Coronary artery (tissue), 2 donors: Measurements from ENCODE around the gene PXDN.
"Not testable (repeated sequence)": the region's sequence is repeated elsewhere in the genome, so short reads cannot be mapped to it uniquely, and the experiment has no call there.

Experiments
- DNase-seq: peaks from one replicate; pipeline ENCODE4 v3.0.0-alpha.2; 2017; ENCODE audit warnings: low spot score
- H3K27ac ChIP-seq, 2 donors: fragments of 200-600 bp; sonication (generic); one replicate each; pipeline ENCODE4 v1.5.1; 2016 to 2019
- H3K4me3 ChIP-seq: fragments of 200-600 bp; sonication (generic); 2 replicates; pipeline ENCODE4 v1.5.1; 2016; ENCODE audit warnings: mild to moderate bottlenecking, moderate library complexity
- CTCF ChIP-seq: fragments of 200-600 bp; sonication (generic); IDR thresholded peaks from one replicate; pipeline ENCODE4 v1.5.1; 2019; ENCODE audit warnings: antibody characterized with exemption

The PXDN gene

GRCh38 chr2:1626271-1626681 is 118.0 kb downstream of the PXDN start:
- Histone ChIP-seq H3K4me3 (no peak overlapping the region), H3K27ac (no peak overlapping the region)
- TF ChIP-seq CTCF, result no peak
- peak; percentile 50 for DNase-seq

DNA sequence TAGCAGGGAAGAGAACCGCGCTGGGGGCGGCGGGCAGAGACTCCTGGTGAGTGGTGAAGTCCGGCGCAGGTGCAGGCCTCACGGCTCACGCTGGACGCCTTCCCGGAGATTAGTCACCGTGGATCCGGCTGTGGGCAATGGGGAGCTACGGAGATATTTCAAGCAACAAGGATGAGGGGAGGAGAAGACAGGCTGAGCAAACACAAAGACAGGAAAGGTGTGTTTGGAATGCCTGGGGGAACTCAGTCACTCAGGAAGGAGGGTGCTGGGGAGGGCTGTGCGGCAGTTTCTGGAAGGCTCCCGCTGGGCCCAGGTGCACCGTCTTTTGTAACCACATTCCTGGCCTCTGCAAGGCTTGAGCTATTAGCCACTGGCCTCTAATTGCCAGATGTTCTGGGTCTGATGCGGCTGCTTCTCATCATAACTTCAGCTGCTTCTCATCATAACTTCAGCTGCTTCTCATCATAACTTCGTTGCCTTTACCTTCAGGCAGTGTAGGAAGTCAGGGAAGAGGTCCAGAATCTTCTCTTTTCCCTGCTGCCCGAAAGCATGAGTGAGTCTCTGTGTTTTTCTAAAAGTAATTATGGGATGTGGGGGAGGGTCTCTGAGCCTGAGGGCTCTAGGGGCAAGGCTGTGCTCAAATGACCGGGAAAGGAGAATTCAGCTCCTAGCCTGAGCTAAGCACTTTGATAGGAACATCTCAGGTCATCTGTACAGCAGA is 118.9 kb downstream of the PXDN start:
- Histone ChIP-seq H3K4me3 (no peak overlapping the region), H3K27ac (no peak overlapping the region)
- TF ChIP-seq CTCF, result no peak
- DNase-seq, result peak; percentile 71

GRCh38 chr2:1623906-1624445 is 120.3 kb downstream of the PXDN start:
- Histone ChIP-seq H3K4me3 (no peak overlapping the region), H3K27ac (no peak overlapping the region)
- TF ChIP-seq CTCF, result no peak
- DNase-seq, result peak; percentile 43

GRCh38 chr2:1622521-1623200 is 121.7 kb downstream of the PXDN start:
- DNase-seq, result peak; percentile 53
- no peak overlapping the region for H3K27ac ChIP-seq
- no peak overlapping the region for H3K4me3 ChIP-seq
- TF ChIP-seq CTCF, result no peak

GRCh38 chr2:1621976-1622375 is 122.3 kb downstream of the PXDN start:
- not testable (repeated sequence) for H3K27ac ChIP-seq, DNase-seq, H3K4me3 ChIP-seq

GRCh38 chr2:1621501-1621900 is 122.8 kb downstream of the PXDN start:
- TF ChIP-seq CTCF, result no peak
- no peak for DNase-seq
- H3K4me3 ChIP-seq, result no peak overlapping the region
- no peak overlapping the region for H3K27ac ChIP-seq

DNA sequence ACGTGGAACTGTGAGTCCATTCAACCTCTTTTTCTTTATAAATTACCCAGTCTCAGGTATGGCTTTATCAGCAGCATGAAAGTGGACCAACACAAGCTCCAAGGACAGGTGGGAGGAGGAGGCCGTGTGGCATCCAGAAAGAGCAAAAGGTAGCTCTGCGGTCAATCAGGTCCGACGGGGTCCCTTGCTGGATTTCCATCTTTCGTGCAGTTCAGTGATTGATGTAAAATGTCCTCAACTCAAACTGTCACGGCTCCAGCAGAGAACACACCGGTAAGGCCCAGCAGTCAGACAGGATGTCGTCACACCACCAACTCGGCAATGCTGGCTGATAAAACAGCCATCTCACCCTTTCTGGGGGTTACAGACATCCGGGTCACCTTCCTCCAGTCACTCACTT is 123.3 kb downstream of the PXDN start:
- Histone ChIP-seq H3K27ac (no peak overlapping the region), H3K4me3 (no peak overlapping the region)
- peak; percentile 47 for DNase-seq
- TF ChIP-seq CTCF, result no peak
